Hepatocyte (in vitro differentiated cells): ENCODE results near the gene LRRK1.

ENCODE experiments used
- CTCF ChIP-seq: fragments of 200-600 bp; sonication (generic); IDR thresholded peaks from 2 replicates; pipeline ENCODE4 v1.5.1; 2016; ENCODE audit warnings: antibody characterized with exemption, mild to moderate bottlenecking; ENCODE audit not compliant: poor library complexity
- EZH2phosphoT487 ChIP-seq: fragments of 200-600 bp; sonication (generic); IDR thresholded peaks from one replicate; pipeline ENCODE4 v1.6.1; 2018; ENCODE audit warnings: antibody characterized with exemption, mild to moderate bottlenecking, low read depth, moderate library complexity; ENCODE audit not compliant: unreplicated experiment, severe bottlenecking

- TF ChIP-seq CTCF (no peak), EZH2phosphoT487 (no peak)
Observed at GRCh38 chr15:100948430-100948762, 29.2 kb downstream of the LRRK1 start.
